GM19324 (cell line): ENCODE data around the gene ABCD4.

Source experiments
- ATAC-seq: cut with Tn5 transposase; IDR thresholded peaks from one replicate; pipeline ENCODE4 v1.9.1; 2021; ENCODE audit warnings: mild to moderate bottlenecking, moderate library complexity; ENCODE audit not compliant: unreplicated experiment, low FRiP score

Gene ABCD4

DNA sequence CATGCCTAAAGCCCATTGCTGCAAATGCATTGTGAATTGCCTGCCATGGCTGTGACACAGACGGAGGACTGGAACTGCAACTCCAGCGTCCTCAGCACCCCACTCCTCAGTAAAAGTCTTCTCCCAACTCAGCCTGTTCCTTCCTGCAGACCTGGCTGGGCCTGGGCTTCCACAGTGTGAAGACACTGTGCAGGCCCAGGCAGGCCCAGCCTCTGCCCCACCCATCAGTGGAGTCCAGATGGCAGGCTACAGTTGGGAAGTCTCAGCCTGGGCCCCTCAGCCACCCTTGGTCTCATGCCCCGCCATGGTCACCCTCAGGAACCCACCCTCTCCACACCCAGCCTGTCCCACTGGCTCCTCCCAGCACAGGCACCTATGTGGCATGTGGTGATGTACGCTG, 41.4 kb downstream of the ABCD4 start:
- no peak for ATAC-seq

DNA sequence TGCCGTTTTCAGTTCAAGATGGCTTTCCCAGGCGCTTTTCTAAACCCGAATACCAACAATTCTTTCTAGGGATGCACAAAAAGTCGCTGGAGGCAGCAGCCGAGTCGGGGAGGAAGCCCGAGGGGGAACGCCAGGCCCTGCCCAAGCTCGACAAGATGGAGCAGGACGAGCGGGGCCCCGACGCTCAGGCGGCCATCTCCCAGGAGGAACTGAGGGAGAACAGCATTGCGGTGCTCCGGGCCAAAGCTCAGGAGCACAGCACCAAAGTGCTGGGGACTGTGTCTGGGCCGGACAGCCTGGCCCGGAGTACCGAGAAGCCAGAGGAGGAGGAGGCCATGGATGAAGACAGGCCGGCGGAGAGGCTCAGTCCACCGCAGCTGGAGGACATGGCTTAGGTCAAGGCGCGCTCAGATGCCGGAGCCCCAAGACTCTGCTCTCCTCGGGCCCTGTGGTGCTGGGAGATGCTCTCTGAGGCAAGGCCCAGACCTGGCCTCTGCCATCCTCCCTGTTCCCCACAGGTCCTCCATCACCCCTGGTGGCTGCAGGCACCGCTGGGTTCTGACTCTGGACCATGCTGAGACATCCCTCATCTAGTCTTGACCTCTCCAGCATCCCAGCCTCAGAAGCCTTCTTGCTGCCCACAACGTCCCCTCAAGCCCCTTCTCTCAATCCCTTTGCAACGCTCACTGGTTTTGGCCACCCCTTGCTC, 42.1 kb downstream of the ABCD4 start:
- ATAC-seq = no peak

DNA sequence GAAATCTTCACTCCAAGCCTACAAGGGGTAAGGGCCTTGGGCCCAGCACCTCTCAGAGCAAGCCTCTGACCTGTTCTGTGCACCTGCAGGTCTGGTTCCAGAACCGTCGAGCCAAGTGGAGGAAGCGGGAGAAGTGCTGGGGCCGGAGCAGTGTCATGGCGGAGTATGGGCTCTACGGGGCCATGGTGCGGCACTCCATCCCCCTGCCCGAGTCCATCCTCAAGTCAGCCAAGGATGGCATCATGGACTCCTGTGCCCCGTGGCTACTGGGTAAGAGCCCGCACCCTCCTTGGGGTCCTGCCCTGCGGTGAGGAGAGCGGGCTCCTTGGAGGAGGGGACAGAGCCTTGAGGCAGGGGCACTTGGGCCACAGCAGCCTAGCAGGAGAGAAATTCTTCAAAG, 43.2 kb downstream of the ABCD4 start:
- ATAC-seq = no peak

DNA sequence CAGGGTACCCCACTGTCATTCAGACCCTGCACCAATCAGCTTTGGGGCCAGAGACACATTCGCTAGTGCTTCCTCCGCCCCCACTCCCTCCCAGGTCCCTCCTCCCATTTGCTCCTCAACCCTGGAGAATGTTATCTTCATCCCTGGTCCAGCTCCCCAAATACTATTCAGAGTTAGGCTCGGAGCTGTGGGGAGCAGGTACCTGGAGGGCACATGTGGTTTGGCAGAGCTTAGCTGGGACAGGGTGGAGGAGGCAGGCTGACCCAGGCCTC, 44.0 kb downstream of the ABCD4 start:
- ATAC-seq = no peak

DNA sequence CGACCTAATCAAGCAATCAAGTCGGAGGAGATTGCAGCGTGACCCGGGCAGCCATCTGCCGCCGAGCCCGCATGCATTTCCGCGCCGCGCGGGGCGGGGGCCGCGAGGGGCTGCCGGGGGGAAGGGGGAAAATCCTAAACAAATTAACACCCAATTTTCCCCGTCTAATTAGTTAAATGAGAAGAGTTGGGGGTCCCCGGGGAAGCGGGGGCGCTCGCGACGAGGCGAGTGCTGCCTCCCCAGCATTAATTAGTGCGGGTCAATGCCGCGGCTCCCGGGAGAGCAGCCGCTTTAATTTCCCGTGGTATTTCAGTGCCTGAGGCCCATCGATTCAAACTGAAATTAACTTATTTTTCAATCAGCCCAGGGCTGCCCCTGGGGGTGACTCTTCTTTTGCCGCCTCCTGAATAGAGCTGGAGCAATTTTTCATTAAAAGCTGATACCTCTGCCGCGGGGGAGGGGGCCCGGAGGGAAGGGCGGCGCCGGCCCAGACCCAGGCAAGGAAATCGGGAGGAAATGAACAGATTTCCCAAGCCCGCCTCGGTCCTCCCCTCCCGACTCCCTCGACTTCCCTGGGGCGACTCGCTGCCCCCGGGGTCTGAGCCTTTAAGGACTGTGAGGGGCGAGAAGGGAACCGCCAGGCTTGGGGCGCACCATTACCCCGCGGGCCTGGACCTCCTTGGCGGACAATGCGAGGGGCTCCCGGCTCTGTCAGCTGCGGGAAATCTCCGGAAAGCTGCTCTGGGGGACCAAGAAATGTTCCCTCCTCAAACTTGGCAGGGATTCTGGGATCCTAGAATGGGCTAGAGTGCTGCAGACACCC, 44.6 kb downstream of the ABCD4 start:
- ATAC-seq = no peak

DNA sequence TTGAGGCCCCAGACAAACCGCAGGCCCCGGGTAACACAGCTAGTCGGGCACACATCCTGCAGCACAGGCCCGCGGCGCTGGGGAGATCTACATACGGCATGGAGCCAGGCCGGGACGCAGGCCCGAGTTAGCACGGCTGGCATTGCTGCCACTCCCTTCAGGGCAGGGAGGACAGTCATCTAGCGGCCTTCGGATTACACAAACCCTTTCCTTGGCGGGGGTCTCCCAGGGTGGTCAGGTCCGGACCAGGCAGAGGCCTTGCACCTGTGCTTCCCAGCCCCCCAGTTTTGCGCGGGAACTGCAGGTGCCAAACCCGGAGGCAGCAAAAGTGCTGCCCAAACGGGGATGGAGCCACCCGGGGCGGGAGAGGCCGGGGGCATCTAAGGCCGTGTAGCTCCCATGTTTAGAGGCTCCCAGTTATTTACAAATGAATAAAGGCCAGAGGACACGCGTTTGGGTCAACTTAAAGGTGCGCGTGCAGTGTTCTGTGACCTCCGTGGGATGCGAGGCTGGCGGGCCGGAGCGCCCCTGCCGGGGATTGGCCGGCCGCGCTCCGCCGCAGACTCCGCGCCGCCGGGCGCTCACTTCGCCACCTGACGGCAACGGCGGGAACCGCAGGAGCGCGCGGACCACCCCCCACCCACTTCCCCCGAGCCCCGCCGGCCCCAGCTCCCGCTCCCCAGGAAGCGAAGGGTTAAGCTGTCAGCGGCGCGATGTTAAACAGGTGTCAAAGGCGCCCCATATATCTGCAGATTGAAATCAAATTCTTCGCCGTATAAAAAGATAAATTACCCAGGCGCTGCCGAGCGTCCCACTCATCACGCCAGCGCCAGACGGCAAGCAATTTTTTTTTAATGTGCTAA, 45.4 kb downstream of the ABCD4 start:
- no peak for ATAC-seq

DNA sequence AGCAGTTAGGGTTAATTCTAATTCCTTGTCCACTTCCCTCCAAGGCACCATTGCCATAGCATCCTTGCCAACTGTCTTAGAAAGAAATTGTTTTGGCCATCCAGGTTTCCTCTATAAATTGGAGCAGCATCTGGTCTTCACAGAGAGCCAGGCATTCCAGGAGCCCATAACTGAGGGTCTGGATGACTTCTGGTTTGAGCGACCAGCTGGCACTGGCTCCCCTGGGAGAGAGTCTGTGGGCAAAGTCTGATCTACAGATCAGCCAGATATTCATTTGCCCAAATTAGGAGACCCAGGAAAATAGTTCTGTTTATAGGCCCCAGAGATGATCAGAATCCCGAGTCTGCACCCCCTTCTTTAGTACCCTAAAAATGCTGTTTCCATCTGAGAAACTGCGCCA, 47.5 kb downstream of the ABCD4 start:
- ATAC-seq = no peak

DNA sequence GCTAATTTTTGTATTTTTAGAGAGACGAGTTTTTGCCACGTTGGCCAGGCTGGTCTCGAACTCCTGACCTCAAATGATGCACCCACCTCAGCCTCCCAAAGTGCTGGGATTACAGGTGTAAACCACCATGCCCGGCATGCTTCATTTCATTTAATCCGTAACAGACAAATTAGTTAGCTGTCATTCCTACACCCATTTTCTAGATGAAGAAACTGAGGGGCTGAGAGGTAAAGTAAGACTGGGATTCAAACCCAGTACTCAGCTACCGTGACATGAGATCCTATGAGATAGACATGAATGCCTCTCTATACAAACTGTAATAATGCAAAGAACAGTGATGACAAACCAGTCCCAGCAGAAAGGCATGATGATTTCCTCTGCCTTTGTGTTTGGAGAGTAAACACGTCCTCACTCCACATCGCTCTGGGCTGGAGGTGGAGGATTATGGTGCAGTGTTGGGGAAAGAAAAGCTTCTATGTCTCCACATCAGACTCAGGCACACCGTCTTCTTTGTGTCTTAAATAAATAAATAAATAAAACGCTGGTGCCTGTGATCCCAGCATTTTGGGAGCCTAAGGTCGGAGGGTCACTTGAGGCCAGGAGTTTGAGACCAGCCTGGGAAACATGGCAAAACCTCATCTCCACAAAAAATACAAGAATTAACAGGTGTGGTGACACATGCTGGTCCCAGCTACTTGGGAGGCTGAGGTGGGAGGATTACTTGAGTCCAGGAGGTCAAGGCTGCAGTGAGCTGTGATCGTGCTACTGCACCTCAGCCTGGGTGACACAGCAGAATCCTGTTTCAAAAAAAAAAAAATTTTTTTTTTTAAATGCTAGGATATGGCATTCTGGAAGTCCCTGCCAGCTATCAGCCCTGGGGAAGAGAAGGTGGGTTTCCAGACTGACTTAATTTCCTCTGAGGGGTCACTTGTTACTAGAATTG, 53.0 kb downstream of the ABCD4 start:
- ATAC-seq = no peak

DNA sequence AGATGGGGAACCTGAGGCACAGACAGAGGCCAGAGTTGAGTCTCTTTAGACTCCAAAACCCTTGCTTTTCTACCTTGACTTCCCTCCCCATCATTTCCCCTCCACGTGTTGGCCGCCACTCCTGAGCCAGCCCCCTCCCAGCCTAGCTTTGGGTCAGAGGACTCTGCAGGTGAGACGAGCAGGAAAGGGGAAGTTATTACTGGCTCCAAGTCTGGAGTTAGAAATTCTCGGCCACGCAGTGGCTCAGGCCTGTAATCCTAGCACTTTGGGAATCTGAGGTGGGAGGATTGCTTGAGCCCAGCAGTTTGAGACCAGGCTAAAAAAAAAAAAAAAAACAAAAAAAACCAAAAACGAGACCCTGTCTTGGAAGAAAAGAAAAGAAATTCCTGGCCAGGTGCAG, 54.7 kb downstream of the ABCD4 start:
- ATAC-seq = no peak

DNA sequence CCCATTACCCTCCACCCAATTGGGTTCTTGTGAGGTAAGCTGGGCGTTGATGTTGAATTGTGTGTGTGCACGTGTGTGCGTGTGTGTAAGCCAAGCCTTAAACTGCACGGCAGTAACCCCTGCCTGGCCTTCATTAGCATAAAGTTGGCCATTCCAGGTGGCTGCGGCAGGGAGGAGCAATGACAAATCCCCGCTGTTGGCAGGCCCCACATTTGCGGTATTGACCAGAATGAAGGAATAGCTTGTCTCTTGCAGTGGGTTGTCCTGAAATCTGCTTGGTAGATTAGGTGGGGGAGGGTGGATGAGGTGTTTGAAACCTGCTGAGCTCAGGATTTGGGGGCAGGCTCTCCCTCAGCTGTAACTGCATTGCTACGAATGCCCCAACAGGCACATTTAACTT, 56.2 kb downstream of the ABCD4 start:
- ATAC-seq = no peak

DNA sequence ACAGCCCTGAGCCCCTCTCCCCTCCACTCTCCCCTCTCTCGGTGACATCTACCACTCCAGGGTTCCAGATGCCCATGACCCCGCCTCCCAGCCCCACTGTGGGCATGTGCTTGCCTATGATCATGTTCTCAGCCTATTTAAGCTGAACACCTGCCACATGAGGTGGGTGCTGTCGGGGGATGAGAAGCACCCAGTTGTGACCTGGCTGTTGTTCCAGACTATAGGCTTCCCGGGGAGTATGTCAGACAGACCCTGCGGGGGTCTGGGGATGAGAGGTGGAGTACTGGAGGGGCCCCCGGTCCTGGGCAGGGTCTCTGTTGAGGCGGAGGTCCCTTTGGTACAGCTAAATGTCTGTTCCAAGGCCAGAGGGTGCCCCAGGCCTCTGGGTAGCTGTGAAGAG, 57.4 kb downstream of the ABCD4 start:
- ATAC-seq = no peak

DNA sequence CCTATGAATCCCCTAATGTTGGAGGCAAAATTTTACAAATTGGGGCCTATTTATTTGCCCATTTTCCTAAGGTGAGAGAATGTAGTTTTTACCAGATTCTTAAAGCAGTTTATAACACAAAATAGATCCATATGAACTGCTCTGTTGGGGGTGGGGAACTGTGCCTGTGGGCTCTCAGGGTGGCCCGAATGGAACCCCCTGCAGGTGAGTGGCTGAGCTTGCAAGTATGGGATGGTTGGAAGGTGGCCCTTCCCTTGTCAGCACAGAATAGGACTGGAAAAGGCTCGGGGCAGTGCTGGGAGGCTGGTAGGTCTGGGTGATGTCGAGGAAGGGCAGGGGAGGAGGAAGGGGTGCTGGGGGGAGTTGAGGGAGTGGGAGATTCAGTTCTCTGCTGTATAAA, 58.6 kb downstream of the ABCD4 start:
- ATAC-seq = no peak

DNA sequence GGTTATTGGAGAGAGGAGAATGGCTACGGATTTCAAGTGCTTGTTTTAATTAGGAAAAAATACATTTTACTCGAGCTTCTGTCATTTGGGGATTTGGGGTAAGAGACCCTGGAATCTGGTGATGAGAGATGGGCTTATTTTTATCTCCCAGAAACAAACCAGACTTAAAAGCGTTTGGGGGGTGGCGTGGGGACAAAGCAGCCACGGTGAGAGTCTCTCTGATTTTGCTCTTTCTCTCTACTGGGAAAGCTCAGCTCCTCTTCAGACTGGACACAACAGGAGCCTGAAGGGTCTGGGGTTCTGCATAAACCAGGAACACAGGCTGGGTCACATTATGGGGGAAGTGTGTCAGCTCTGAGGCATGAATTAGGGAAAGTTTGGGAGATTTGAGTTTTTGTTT, 59.7 kb downstream of the ABCD4 start:
- ATAC-seq = no peak

DNA sequence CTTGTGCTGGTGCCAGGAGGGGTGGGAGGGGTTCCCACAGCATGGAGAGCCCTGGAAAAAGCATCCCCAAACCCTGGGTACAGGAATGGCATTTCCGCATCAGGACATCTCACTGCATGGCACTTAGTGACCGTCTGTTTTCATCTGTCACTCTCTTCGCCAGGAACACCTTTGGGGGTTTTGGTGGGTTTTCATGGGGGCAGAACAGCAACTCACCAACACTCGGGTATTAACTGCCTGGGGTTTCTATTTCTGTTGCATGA, 60.0 kb downstream of the ABCD4 start:
- no peak for ATAC-seq

DNA sequence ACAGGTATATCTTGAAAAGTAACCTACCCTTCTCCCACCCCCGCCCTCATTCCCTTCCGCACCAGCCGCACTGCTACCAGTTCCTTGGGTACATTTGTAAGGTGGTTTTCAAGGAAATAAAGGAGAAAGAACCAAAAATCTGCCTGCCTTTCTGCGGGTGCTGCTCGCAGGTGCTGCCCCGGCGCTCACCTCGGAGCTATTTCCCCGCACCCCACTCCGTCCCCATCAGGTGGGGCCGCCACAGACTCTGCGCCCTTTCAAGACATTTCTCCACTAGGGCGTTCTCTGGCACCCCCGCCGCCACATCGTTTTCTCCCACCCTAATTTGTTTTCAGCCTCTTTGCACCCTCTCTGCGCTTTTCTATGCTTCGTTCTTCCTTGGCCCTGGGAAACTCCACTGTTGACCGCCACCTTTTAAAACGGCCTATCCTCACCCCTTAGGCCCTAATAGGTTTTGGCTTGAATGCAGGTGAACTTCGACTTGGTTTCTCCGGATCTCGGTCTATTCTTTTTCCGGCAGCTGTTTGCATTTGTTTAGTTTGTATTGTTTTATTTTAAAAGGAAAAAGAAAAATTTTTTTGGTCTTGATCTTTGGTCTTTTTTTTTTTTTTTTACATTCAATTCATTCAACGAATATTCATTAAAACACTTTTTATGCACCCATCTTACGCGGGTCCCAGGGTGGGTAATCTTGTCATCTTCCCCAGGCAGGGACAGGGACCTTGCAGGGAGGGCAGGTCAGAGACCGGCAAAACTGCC, 60.5 kb downstream of the ABCD4 start:
- no peak for ATAC-seq

DNA sequence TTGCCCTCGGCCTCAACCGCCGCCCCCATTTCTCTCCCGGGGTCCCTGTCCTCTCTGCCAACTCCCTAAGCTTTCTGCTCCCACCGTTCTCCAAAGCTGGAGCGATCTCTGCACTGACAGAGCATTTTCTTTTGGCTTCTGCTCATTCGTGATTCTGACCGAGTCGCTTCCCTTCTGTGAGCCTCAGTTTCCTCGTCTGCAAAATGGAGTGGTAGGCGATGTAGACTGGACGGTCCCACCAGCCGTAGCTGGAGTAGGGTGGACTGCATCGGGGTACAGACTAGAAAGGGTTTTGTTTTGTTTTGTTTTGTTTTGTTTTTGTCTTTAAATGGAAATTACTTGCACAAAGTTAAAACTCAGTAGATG, 61.1 kb downstream of the ABCD4 start:
- no peak for ATAC-seq

DNA sequence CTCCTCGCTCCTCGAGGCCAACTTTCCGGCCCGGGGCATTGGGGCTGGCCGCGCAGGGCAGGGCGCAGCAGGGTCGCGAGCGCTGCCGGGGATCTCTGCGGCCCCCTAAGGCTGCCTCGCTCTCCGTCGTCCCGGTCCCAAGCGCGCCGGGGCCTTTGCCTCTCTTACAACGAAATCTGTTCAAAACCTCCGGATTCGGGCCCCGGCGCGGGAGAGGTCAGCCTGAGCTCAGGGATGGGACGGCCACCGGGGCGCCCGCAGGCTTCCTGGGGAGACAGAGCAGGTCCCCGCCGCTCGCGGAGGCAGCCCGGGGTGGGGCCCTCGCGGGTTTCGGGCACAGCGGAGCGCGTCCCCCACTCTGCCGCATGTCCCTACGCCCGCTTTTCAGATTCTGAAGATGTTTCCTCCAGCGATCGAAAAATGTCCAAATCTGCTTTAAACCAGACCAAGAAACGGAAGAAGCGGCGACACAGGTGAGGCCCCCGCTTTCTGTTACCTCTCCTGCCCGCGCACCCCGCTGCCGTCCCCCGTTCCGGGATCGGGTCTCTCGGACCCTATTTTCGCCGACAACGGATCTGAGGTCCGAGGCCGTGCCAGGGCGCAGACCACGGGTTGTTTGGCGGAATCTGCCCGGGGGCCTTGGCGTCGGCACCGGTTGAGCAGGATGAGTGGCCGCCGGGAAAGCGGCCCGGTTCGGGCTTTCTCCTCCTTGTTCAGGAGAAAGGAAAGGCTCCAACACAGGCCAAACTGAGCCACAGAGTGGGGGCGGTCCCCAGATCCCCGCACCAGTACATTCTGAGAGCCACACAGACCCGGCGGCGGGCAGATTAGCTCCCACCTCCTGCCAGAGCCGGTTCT, 61.7 kb downstream of the ABCD4 start:
- ATAC-seq = no peak

DNA sequence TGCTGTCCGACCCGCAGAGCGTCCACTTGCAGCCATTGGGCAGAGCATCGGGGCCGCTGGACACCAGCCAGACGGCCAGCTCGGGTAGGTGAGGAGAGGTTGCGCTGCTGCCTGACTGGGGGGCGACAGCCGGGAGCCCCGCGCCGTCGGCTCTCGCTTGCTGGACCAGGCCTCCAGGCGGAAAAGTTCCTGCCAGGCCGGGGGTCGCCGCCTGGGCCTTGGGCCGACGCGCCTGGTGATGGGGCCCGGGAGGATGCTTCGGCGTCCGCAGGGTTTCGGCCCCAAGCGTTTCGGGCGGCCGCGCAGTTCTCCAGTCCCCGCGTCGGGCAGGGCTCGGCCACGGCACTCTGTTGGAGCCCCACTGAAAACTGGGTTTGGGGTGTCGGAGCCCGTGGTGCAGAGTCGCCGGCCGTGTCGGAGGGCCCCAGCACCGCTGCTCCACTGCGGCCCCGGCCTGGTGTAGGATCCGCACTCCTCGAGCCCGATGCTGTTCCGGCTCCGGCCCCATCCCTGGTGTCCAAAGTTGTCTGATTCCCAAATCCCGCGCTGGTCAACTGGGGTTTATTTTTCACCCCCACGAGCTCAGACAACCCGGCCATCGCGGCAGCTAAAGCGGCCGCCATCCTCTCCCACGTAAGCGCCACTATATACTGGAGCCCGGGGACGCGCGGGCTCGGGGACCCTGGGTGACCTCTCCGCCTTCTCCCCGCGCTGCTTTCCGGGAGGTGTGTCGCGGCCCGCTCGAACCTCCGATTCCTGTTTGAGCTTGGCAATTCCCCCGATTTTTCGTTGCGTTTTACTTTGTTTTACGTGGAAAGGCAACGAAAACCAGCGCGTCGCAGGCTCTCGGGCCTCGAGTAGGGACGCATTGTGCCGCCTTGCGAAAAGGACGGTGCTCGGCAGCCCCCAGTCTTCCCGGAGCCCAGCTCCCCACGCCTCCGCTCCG, 62.6 kb downstream of the ABCD4 start:
- no peak for ATAC-seq
